ENCODE data around the gene ERN1. TPM values are rescaled to one million over a fixed set of nuclear protein-coding genes. Genes with fewer than 3 reads are reported as not detected.

Gene ERN1
- total and polyA plus RNA-seq, 10 donors = 3.1 to 65.4 (median 44.1) TPM

DNA sequence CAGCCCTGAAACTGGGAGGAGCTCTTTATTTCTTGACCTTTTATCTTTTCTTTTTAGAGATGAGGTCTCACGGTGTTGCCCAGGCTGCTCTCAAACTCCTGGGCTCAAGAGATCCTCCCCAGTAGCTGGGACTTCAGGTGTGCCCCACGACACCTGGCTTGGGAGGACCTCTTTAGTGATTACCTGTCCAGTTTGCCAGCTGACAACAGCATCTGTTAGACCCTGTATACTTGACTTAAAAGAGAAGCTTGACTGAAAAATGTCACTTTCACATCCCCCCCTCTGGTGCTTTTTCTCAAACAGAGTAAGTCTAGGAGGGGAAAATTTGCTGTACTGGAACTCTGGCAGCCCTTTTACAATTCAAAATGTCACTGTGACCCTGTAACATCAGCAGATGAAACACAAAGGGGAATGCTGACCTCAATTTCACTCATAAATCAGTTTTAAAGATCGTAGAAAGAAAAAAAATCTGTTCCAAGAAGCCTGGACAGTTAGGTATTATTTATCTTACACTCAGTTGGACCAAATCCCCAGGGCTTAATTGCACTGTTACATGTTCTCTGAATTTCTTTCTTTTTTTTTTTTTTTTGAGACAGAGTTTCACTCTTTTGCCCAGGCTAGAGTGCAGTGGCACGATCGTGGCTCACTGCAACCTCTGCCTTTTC is 1.8 kb upstream of the ERN1 start:
- Histone ChIP-seq H3K36me3 (no peaks in the 10 kb centered on the region), H3K27ac (peak overlapping the region; percentile 95 to 99 (median 97)), H3K4me1 (peaks cover 18 to 63% (median 47%) of the 10 kb centered on the region in 6 donors), H3K4me3 (no peak overlapping the region), H3K9me3 (no peaks in the 10 kb centered on the region), H3K27me3 (replicated peaks in 1 of 7) (no peaks in the 10 kb centered on the region)
- TF ChIP-seq, protein P1, sequence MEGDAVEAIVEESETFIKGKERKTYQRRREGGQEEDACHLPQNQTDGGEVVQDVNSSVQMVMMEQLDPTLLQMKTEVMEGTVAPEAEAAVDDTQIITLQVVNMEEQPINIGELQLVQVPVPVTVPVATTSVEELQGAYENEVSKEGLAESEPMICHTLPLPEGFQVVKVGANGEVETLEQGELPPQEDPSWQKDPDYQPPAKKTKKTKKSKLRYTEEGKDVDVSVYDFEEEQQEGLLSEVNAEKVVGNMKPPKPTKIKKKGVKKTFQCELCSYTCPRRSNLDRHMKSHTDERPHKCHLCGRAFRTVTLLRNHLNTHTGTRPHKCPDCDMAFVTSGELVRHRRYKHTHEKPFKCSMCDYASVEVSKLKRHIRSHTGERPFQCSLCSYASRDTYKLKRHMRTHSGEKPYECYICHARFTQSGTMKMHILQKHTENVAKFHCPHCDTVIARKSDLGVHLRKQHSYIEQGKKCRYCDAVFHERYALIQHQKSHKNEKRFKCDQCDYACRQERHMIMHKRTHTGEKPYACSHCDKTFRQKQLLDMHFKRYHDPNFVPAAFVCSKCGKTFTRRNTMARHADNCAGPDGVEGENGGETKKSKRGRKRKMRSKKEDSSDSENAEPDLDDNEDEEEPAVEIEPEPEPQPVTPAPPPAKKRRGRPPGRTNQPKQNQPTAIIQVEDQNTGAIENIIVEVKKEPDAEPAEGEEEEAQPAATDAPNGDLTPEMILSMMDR (IDR thresholded peaks at IDR 0.05 in 8 of 11, conservative IDR thresholded peaks at IDR 0.05 in 3 of 11) = no peak
- TF ChIP-seq POLR2AphosphoS5 (IDR thresholded peaks at IDR 0.05) (no peak), POLR2A (IDR thresholded peaks at IDR 0.05) (no peak)
- WGBS, 5 donors = 68 to 88% (median 80%) methylated on average over 5 of the region's 5 CpGs
- no peak for DNase-seq
- intact Hi-C loops (cut with DNase I; ENCODE audit: low total_unique reads) = loop anchor here (5.0 kb wide), 2 partner anchors 99 to 219 kb away; partner anchors contain the start of gene CSHL1

DNA sequence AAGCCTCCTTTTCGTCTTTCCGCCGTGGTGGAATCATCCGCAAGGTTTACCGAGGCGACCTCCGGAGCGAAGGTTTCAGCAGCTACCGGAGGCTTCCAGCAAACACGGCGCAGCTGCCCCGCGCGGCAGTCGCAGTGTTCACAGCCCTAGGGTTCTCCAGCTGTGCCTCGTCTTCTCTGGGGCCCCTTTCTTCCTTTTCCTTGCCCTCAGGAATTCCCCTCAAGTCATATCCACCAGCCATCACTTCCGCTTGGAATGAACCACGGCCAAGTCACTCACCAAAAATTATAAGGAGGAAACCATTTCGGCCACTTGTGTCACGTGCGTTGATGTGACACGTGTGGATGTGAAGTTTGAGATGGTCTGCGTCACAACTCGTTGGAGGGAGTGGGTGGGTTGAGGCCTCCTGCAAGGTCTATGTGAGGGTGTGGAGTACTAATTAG is 636 bp upstream of the ERN1 start:
- intact Hi-C loops (cut with DNase I; ENCODE audit: low total_unique reads) = loop anchor here (5.0 kb wide), 2 partner anchors 98 to 218 kb away; partner anchors contain the start of gene CSHL1
- Histone ChIP-seq H3K9me3 (no peaks in the 10 kb centered on the region), H3K27ac (peak overlapping the region; percentile 95 to 99 (median 97)), H3K27me3 (replicated peaks in 1 of 7) (no peaks in the 10 kb centered on the region), H3K36me3 (no peaks in the 10 kb centered on the region), H3K4me3 (peak overlapping the region; percentile 23 to 92 (median 68)), H3K4me1 (peaks cover 18 to 74% (median 52%) of the 10 kb centered on the region in 6 donors)
- 4 to 21% (median 5%) methylated on average over 7 to 24 of the region's 24 CpGs for WGBS, 5 donors
- TF ChIP-seq, protein P1 (IDR thresholded peaks at IDR 0.05 in 8 of 11, conservative IDR thresholded peaks at IDR 0.05 in 3 of 11) = peak in 2 of 11 experiments; percentile 8 to 23
- TF ChIP-seq POLR2A (IDR thresholded peaks at IDR 0.05) (no peak), POLR2AphosphoS5 (IDR thresholded peaks at IDR 0.05) (peak in 1 of 3 donors; percentile 36)
- DNase-seq = no peak

DNA sequence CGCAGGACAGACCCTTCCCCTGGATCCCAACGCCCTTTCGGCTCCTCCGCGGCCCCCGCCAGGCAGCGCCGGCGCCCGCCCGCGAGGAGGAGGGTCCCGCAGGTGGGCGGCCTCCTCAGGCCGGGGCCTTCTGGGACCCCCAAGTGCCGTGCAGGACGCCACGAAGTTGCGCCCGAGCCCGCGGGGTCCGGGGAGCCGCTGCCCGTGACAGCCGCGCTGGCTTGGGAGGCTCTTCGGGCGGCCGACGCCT is 504 bp downstream of the ERN1 start:
- Histone ChIP-seq H3K27ac (peak overlapping the region; percentile 88 to 99 (median 97)), H3K27me3 (replicated peaks in 1 of 7) (no peaks in the 10 kb centered on the region), H3K4me3 (peak overlapping the region; percentile 60 to 92 (median 72)), H3K9me3 (no peaks in the 10 kb centered on the region), H3K36me3 (no peaks in the 10 kb centered on the region), H3K4me1 (peaks cover 18 to 78% (median 52%) of the 10 kb centered on the region in 6 donors)
- intact Hi-C loops (cut with DNase I; ENCODE audit: low total_unique reads) = no loop called here
- WGBS, 5 donors = 0 to 1% (median 0%) methylated on average over 1 to 31 of the region's 31 CpGs
- DNase-seq = no peak
- TF ChIP-seq, protein P1 (IDR thresholded peaks at IDR 0.05 in 8 of 11, conservative IDR thresholded peaks at IDR 0.05 in 3 of 11) = no peak
- TF ChIP-seq POLR2AphosphoS5 (IDR thresholded peaks at IDR 0.05) = no peak
- no peak for TF ChIP-seq POLR2A (IDR thresholded peaks at IDR 0.05)

DNA sequence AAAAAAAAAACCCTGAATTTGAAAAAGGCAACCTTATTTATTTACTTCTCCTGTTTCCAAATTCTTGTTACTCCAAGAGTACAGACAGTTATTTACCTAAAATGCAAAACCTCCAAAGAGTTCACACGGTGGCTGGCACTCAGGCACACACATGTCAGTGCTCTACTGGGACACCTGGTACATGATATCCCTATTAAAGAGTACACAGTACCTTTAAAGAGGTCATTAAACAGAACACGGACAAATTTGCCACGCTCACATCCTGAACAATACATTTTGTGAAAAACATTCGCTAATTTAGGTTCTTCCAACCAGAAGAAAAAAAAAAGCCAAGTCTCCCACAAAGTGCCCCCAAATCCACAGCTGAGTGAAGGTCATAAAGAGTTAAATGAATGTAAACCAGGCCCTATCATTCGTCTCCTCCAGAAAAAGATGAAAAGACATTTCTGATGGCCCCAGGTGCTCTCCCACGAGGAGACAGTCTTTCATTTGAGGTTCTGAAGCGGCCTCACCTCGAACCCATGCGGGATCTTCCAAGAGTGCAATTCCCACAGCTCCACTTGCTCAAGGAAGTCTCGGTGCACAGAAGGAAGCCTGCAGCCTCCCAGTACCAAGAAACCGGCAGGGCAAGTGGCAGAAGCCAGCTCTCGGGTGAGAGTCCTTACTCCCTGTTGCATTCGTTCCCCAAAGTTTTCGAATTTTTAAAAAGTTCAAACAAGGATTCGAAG is 993 bp downstream of the ERN1 start:
- no peaks in the 10 kb centered on the region for H3K27me3 ChIP-seq (replicated peaks in 1 of 7)
- no peaks in the 10 kb centered on the region for H3K36me3 ChIP-seq
- H3K9me3 ChIP-seq = no peaks in the 10 kb centered on the region
- intact Hi-C loops (cut with DNase I; ENCODE audit: low total_unique reads) = no loop called here
- H3K4me1 ChIP-seq = peaks cover 18 to 80% (median 52%) of the 10 kb centered on the region in 6 donors
- DNase-seq = no peak
- H3K27ac ChIP-seq = peak overlapping the region; percentile 88 to 99 (median 97)
- no peak for TF ChIP-seq POLR2A (IDR thresholded peaks at IDR 0.05)
- TF ChIP-seq, protein P1 (IDR thresholded peaks at IDR 0.05 in 8 of 11, conservative IDR thresholded peaks at IDR 0.05 in 3 of 11) = no peak
- TF ChIP-seq POLR2AphosphoS5 (IDR thresholded peaks at IDR 0.05) = no peak
- H3K4me3 ChIP-seq = peak overlapping the region; percentile 60 to 92 (median 72)
- WGBS, 5 donors = 12 to 20% (median 15%) methylated on average over 11 to 15 of the region's 15 CpGs
